Spleen (tissue), 7 donors: Measurements from ENCODE around the gene SELENOM.

Experiments
- CTCF ChIP-seq, 11 experiments: fragments of 200-600 bp in 7 of 11; fragments of 450-650 bp in 4 of 11; sonication (generic) in 4 of 11; IDR thresholded peaks in 8 of 11; conservative IDR thresholded peaks in 3 of 11; 1 replicate in 7 of 11; 2 replicates in 4 of 11; pipeline versions ENCODE4 v1.4.0 to v1.8.0; 2016 to 2021; ENCODE audit warnings: antibody characterized with exemption in 11 of 11, inconsistent platforms in 4 of 11, mild to moderate bottlenecking in 1 of 11
- POLR2A ChIP-seq, 3 donors: fragments of 450-650 bp; IDR thresholded peaks; one replicate each; pipeline ENCODE4 v1.5.1; 2017; ENCODE audit warnings: antibody characterized with exemption in 3 of 3, mild to moderate bottlenecking in 1 of 3
- POLR2AphosphoS5 ChIP-seq, 3 donors: sonication (generic); formaldehyde crosslinking; IDR thresholded peaks; one replicate each; pipeline ENCODE4 v1.5.1; 2017; ENCODE audit warnings: antibody characterized with exemption in 3 of 3
- donor health status: DM: no; HTN: no; CAD: no; lungs with moderate emphysema.
- donor health status: DM: no; HTN: no; CAD: no.
- donor health status: DM: no; HTN: no; CAD: no.

DNA sequence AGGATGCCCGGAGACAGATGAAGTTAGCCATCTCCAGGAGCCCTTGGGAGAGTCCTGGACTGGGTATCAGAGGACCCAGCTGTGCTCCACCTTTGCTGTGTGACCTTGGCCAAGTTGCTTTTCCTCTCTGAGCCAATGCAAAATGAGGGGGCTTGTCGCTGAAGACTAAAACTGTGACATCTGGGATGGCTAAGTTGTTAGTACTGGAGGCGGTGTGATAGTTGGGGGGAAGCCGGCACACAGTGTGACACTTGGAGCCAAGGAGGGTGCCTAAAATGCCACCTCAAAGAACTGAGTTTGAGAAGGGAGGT lies 15.9 kb upstream of the SELENOM start:
- TF ChIP-seq CTCF (IDR thresholded peaks at IDR 0.05 in 8 of 11, conservative IDR thresholded peaks at IDR 0.05 in 3 of 11): no peak
- no peak for TF ChIP-seq POLR2AphosphoS5 (IDR thresholded peaks at IDR 0.05)
- no peak for TF ChIP-seq POLR2A (IDR thresholded peaks at IDR 0.05)
